Lower leg skin (tissue), 3 donors: ENCODE measurements around the gene ZNF503.

Source experiments
- CTCF ChIP-seq, 3 donors: fragments of 450-650 bp; IDR thresholded peaks; one replicate each; pipeline ENCODE4 v1.5.1; 2016; ENCODE audit warnings: antibody characterized with exemption in 3 of 3, mild to moderate bottlenecking in 3 of 3, moderate library complexity in 2 of 3
- POLR2A ChIP-seq, 2 donors: fragments of 450-650 bp; IDR thresholded peaks; one replicate each; pipeline ENCODE4 v1.6.1; 2016 to 2017; ENCODE audit warnings: antibody characterized with exemption in 2 of 2, mild to moderate bottlenecking in 1 of 2, moderate library complexity in 1 of 2

- no peak for TF ChIP-seq POLR2A (IDR thresholded peaks at IDR 0.05)
- TF ChIP-seq CTCF (IDR thresholded peaks at IDR 0.05), result no peak
Observed at GRCh38 chr10:75426880-75427279, 25.3 kb upstream of the ZNF503 start.
